PC-3 (cell line): ENCODE data around the gene CBR3.

Experiments used
- EZH2 ChIP-seq: fragments of 300-600 bp; sonication (generic); IDR thresholded peaks from one replicate; pipeline ENCODE4 v1.6.1; 2017; ENCODE audit warnings: antibody characterized with exemption, mild to moderate bottlenecking, low read length; ENCODE audit not compliant: unreplicated experiment
- TF ChIP-seq, protein P1 (sequence below): fragments of 300-600 bp; sonication (generic); conservative IDR thresholded peaks from 2 replicates; pipeline ENCODE4 v1.5.1; 2017; ENCODE audit warnings: antibody characterized with exemption, low read depth, mild to moderate bottlenecking, low read length

- TF ChIP-seq, protein P1, sequence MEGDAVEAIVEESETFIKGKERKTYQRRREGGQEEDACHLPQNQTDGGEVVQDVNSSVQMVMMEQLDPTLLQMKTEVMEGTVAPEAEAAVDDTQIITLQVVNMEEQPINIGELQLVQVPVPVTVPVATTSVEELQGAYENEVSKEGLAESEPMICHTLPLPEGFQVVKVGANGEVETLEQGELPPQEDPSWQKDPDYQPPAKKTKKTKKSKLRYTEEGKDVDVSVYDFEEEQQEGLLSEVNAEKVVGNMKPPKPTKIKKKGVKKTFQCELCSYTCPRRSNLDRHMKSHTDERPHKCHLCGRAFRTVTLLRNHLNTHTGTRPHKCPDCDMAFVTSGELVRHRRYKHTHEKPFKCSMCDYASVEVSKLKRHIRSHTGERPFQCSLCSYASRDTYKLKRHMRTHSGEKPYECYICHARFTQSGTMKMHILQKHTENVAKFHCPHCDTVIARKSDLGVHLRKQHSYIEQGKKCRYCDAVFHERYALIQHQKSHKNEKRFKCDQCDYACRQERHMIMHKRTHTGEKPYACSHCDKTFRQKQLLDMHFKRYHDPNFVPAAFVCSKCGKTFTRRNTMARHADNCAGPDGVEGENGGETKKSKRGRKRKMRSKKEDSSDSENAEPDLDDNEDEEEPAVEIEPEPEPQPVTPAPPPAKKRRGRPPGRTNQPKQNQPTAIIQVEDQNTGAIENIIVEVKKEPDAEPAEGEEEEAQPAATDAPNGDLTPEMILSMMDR = peak; percentile 96
- no peak for TF ChIP-seq EZH2
These were observed 6.6 kb downstream of the CBR3 start for GRCh38 chr21:36141513-36141925.
